B cell (primary cell): Measurements from ENCODE around the gene CELA2A. TPM values are rescaled to one million over a fixed set of nuclear protein-coding genes. Genes with fewer than 3 reads are reported as not detected.

Experiments used
- ATAC-seq: fragments of 200-7000 bp; cut with Tn5 transposase; one replicate; pipeline ENCODE4 v1.10.0; 2021; ENCODE audit warnings: low read depth, mild to moderate bottlenecking, moderate number of reproducible peaks, moderate library complexity
- CTCF ChIA-PET: fragments of 350-600 bp; sonication (Branson Sonifier 250); formaldehyde crosslinking; loops from one replicate; lab custom pipeline; 2021; ENCODE audit warnings: antibody characterized with exemption, inconsistent platforms; lab: Charles Lee
- POLR2A ChIA-PET: fragments of 350-600 bp; sonication (Branson Sonifier 250); formaldehyde crosslinking; loops from one replicate; lab custom pipeline; 2021; ENCODE audit warnings: antibody characterized with exemption; lab: Charles Lee
- DNase-seq: peaks from one replicate; pipeline ENCODE4 v3.0.0; 2013
- H2AFZ ChIP-seq: 2 replicates; pipeline ENCODE4 v1.6.1; 2012; ENCODE audit warnings: mild to moderate bottlenecking, low read depth, low read length; ENCODE audit not compliant: insufficient read depth, poor library complexity, severe bottlenecking
- H3K27ac ChIP-seq, 2 donors: 1 replicate in 1 of 2; 2 replicates in 1 of 2; pipeline ENCODE4 v1.5.1; 2012 to 2013; ENCODE audit warnings: low read length in 2 of 2, mild to moderate bottlenecking in 2 of 2, moderate library complexity in 1 of 2
- H3K27me3 ChIP-seq, 4 experiments: fragments of 200-600 bp in 1 of 4; sonication (generic) in 1 of 4; replicated peaks in 1 of 4; 1 replicate in 2 of 4; 2 replicates in 2 of 4; pipeline versions ENCODE4 v1.6.1 to v1.7.0; 2013 to 2016; ENCODE audit warnings: low read length in 3 of 4, mild to moderate bottlenecking in 2 of 4, mixed read lengths in 1 of 4, moderate library complexity in 1 of 4; ENCODE audit not compliant: insufficient read depth in 4 of 4, control insufficient read depth in 3 of 4; ENCODE audit errors: control extremely low read depth in 1 of 4
- H3K36me3 ChIP-seq, 2 experiments: replicated peaks in 1 of 2; 1 replicate in 1 of 2; 2 replicates in 1 of 2; pipeline versions ENCODE4 v1.6.1 to v1.7.1; 2013; ENCODE audit warnings: low read length in 1 of 2; ENCODE audit not compliant: insufficient read depth in 2 of 2, control insufficient read depth in 1 of 2; ENCODE audit errors: control extremely low read depth in 1 of 2, extremely low read depth in 1 of 2
- H3K4me1 ChIP-seq, 2 donors: fragments of 200-600 bp in 1 of 2; sonication (generic) in 1 of 2; 1 replicate in 1 of 2; 2 replicates in 1 of 2; pipeline versions ENCODE4 v1.5.1 to v1.6.1; 2013 to 2017; ENCODE audit warnings: low read length in 2 of 2; ENCODE audit not compliant: control insufficient read depth in 2 of 2, insufficient read depth in 2 of 2
- H3K4me2 ChIP-seq: replicated peaks from 2 replicates; pipeline ENCODE3; 2012; ENCODE audit warnings: mild to moderate bottlenecking, low read depth, low read length; ENCODE audit not compliant: poor library complexity, severe bottlenecking
- H3K4me3 ChIP-seq, 5 experiments: fragments of 200-600 bp in 1 of 5; sonication (generic) in 1 of 5; 1 replicate in 3 of 5; 2 replicates in 2 of 5; pipeline versions ENCODE4 v1.5.1 to v1.7.0; 2011 to 2016; ENCODE audit warnings: low read length in 4 of 5, mild to moderate bottlenecking in 4 of 5, low read depth in 2 of 5, control low read depth in 1 of 5, moderate library complexity in 1 of 5; ENCODE audit not compliant: insufficient read depth in 1 of 5; ENCODE audit errors: control extremely low read depth in 1 of 5, extremely low read depth in 1 of 5
- H3K79me2 ChIP-seq: fragments of 200-600 bp; sonication (generic); one replicate; pipeline ENCODE4 v1.6.0; 2016; ENCODE audit warnings: low read length; ENCODE audit not compliant: control insufficient read depth, insufficient read depth
- H3K9ac ChIP-seq: fragments of 200-600 bp; sonication (generic); 2 replicates; pipeline ENCODE4 v1.6.1; 2017; ENCODE audit warnings: mild to moderate bottlenecking, low read length, moderate library complexity
- H3K9me3 ChIP-seq, 3 donors: one replicate each; pipeline versions ENCODE4 v1.6.1 to v1.7.1; 2013; ENCODE audit warnings: low read length in 2 of 3; ENCODE audit not compliant: control insufficient read depth in 2 of 3, insufficient read depth in 1 of 3; ENCODE audit errors: control extremely low read depth in 1 of 3
- H4K20me1 ChIP-seq: 2 replicates; pipeline ENCODE4 v1.6.0; 2012; ENCODE audit warnings: mild to moderate bottlenecking, low read length; ENCODE audit not compliant: insufficient read depth, control insufficient read depth, poor library complexity, severe bottlenecking
- H3K27ac Mint-ChIP-seq: one replicate; pipeline ENCODE4 v1.8.0; 2021; ENCODE audit warnings: mixed read lengths
- H3K27me3 Mint-ChIP-seq: one replicate; pipeline ENCODE4 v1.8.0; 2021; ENCODE audit warnings: mixed read lengths
- H3K4me1 Mint-ChIP-seq: one replicate; pipeline ENCODE4 v1.8.0; 2021; ENCODE audit warnings: mixed read lengths
- H3K4me3 Mint-ChIP-seq: one replicate; pipeline ENCODE4 v1.8.0; 2021; ENCODE audit warnings: mixed read lengths
- H3K9me3 Mint-ChIP-seq: one replicate; pipeline ENCODE4 v1.8.0; 2022; ENCODE audit warnings: mixed read lengths; ENCODE audit not compliant: insufficient read depth
- CTCF ChIP-seq: fragments of 200-600 bp; IDR thresholded peaks from one replicate; pipeline ENCODE4 v1.8.0; 2022; ENCODE audit warnings: antibody characterized with exemption, mild to moderate bottlenecking
- EZH2 ChIP-seq: IDR thresholded peaks from 2 replicates; pipeline ENCODE4 v1.6.1; 2012; ENCODE audit warnings: borderline replicate concordance, low read depth, mild to moderate bottlenecking, moderate library complexity, low read length; ENCODE audit not compliant: insufficient read depth, poor library complexity, severe bottlenecking
- WGBS: methylation state at CpG from one replicate; pipeline ENCODE4 v1.1.5; 2013; ENCODE audit warnings: missing lambda C conversion rate; ENCODE audit not compliant: insufficient coverage; 5-methylcytosine and 5-hydroxymethylcytosine counted together
- intact Hi-C: fragments of 100-400 bp; cut with micrococcal nuclease; formaldehyde crosslinking; loops from one replicate; pipeline ENCODE4 v1.10.0; 2022
- polyA plus RNA-seq: library from polyadenylated mRNA; depleted of rRNA; stranded (reverse); fragments of >200 nt; gene quantifications from 2 replicates; pipeline ENCODE4 v1.2.3, GENCODE V29; 2012
- total RNA-seq, 2 donors: library from RNA; stranded (reverse); fragments of 120-200 nt in 1 of 2; gene quantifications; 1 replicate in 1 of 2; 2 replicates in 1 of 2; pipeline versions ENCODE4 v1.2.3 to v1.2.4, GENCODE V29; 2013 to 2022

Gene CELA2A
- total and polyA plus RNA-seq, 2 donors (not counting 1 experiment from before 2014, with no cell fraction given): not detected

- H2AFZ ChIP-seq: no peak overlapping the region
- H3K27ac Mint-ChIP-seq: no peak overlapping the region
- no peaks in the 10 kb centered on the region for H3K9me3 ChIP-seq
- H3K4me3 Mint-ChIP-seq: no peak overlapping the region
- no peaks in the 10 kb centered on the region for H3K9me3 Mint-ChIP-seq
- ChIA-PET POLR2A (no interaction called here), CTCF (no interaction called here)
- H3K36me3 ChIP-seq: peaks cover 0 to 40% of the 10 kb centered on the region in 2 experiments
- no peaks in the 10 kb centered on the region for H4K20me1 ChIP-seq
- no peak overlapping the region for H3K4me2 ChIP-seq
- WGBS: 98% methylated on average over 14 of the region's 17 CpGs
- H3K79me2 ChIP-seq: peaks cover 10% of the 10 kb centered on the region
- no peak overlapping the region for H3K9ac ChIP-seq
- H3K4me3 ChIP-seq: no peak overlapping the region
- H3K4me1 ChIP-seq: no peaks in the 10 kb centered on the region
- DNase-seq (no peak), ATAC-seq (no peak)
- no peaks in the 10 kb centered on the region for H3K27me3 ChIP-seq
- H3K4me1 Mint-ChIP-seq: peaks cover 11% of the 10 kb centered on the region
- no peaks in the 10 kb centered on the region for H3K27me3 Mint-ChIP-seq
- H3K27ac ChIP-seq: no peak overlapping the region
- TF ChIP-seq CTCF: no peak
- TF ChIP-seq EZH2: no peak
- intact Hi-C loops: no loop called here
Observed at GRCh38 chr1:15506831-15507230, 50.3 kb downstream of the CELA2A start.

GRCh38 chr1:15507278-15507677, 50.7 kb downstream of the CELA2A start:
- TF ChIP-seq EZH2 (no peak), CTCF (no peak)
- no peak overlapping the region for H2AFZ ChIP-seq
- peaks cover 14% of the 10 kb centered on the region for H3K79me2 ChIP-seq
- no peak for ATAC-seq
- H3K4me3 Mint-ChIP-seq: no peak overlapping the region
- no peaks in the 10 kb centered on the region for H3K4me1 ChIP-seq
- H3K4me2 ChIP-seq: no peak overlapping the region
- no peak overlapping the region for H3K27ac ChIP-seq
- no peaks in the 10 kb centered on the region for H3K9me3 Mint-ChIP-seq
- H4K20me1 ChIP-seq: no peaks in the 10 kb centered on the region
- H3K27me3 Mint-ChIP-seq: no peaks in the 10 kb centered on the region
- H3K4me1 Mint-ChIP-seq: peaks cover 11% of the 10 kb centered on the region
- peaks cover 0 to 44% of the 10 kb centered on the region in 2 experiments for H3K36me3 ChIP-seq
- WGBS: 88% methylated on average over 4 of the region's 5 CpGs
- H3K9ac ChIP-seq: no peak overlapping the region
- CTCF ChIA-PET: no interaction called here
- POLR2A ChIA-PET: no interaction called here
- H3K27ac Mint-ChIP-seq: no peak overlapping the region
- no peak for DNase-seq
- H3K9me3 ChIP-seq: no peaks in the 10 kb centered on the region
- H3K27me3 ChIP-seq: no peaks in the 10 kb centered on the region
- intact Hi-C loops: no loop called here
- no peak overlapping the region for H3K4me3 ChIP-seq
